HG03135 (cell line): ENCODE data around the gene HAPSTR1.
"Not testable (repeated sequence)": the region's sequence is repeated elsewhere in the genome, so short reads cannot be mapped to it uniquely, and the experiment has no call there.

Experiments used
- ATAC-seq: cut with Tn5 transposase; IDR thresholded peaks from one replicate; pipeline ENCODE4 v1.9.1; 2021; ENCODE audit warnings: mild to moderate bottlenecking, moderate library complexity; ENCODE audit not compliant: unreplicated experiment

The HAPSTR1 gene

GRCh38 chr16:9071377-9071776 lies 20.1 kb upstream of the HAPSTR1 start:
- no peak for ATAC-seq

GRCh38 chr16:9072806-9073341 lies 18.6 kb upstream of the HAPSTR1 start:
- no peak for ATAC-seq

DNA sequence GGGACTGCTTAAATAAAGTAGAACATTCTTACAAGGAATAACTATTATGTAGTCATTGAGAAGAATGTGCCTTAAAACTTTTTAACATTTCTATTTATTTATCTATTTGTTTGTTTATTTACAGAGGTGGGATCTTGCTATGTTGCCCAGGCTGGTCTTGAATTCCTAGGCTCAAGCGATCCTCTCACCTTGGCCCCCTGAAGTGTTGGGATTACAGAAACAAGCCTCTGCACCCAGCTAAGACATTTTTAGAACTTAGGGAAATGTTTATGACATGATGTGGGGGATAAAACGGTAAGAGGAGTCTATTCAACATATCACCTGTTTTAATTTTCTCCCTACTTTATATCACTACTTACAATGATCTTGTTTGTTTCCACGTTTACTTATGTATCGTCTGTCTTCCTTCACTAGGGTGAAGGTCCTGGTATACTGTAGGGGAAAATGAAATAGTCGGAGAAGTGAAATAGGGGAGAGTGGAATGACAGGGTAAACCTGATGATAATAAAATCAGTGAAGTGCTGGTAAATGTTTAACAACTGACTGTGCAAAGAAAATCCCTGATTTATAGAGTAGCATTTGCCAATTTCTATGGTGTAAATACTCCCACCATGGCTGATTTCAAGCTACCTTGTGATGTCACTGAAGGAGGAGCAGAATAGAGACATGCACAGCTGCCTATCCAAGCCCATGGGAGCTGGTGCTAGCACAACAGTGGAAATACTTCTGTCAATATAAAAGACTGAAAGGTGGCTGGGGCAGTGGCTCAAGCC lies 16.0 kb upstream of the HAPSTR1 start:
- ATAC-seq: no peak

DNA sequence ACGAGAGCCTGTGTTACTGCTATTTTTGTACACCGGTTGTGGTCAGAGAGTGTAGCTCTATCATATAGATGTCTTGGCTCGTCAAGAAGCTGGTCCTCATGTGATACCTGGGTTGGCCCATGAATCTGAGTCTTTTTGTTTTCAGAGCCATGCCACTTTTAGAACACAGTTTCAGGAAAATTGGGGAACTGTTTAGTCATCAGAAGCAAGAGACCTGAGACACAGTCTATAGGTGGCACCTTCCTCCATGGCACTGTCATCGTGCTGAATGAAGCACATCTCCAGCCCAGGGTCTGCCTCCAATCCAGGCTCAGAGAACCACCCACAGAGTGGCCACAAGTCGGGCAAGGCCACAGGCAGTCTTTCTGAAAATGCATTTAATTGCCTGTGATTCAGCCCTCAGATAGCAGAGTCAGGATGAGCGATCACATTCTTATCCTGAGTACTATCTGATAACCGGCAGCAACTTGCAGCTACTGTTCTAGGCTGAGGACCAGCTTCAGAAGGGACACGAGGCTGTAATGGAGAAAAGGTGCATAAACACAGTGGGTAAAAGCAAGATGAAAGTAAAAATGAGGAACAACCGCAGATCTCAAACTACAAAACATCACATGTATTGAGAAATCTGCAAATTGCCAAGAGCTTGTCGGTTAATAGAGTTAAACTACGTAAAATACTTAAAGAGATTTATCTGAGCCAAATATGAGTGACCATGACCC lies 14.2 kb upstream of the HAPSTR1 start:
- ATAC-seq: no peak

DNA sequence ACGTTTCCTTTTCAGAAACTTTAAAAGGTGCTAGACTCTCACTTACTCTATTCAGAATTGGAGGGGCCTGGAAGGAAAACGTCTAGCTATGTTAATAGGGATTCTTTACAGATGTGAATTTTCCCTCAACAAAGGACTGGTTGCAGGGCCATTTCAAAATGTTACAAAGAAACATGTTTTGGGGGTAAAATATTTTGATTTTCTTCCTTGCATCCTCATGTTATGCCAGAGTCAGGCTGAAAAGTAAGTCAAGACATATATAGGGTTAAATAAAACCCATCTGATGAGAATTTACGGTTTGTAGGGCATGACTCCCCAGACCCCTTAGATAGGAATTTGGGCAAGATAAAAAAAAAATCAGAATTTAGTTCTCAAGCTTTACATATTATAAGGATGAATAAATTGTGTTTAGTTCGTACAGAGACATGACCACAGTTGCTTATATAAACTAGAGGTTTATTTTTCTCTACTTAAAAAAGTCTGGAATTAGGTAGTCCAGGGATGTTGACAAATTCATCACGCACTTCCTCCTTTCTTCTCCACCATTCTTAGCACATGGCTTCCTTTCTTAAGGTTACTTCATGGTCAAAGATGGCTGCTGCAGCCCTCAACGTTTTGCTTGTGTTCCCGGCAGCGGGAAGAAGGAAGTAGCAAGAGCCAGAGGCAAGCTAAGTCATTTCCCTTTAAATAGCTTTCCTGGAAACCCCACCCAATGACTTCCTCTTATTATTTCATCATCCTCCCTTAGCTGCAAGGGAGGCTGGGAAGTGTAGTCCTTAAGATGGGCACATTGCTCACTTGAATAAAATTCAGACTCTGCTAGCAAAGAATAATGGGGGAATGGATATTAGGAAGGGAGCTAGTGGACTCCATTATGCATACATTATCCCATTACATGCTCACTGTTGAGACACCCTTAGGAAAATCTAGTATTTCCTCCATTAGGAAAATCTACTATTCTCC lies 12.7 kb upstream of the HAPSTR1 start:
- peak; percentile 69 for ATAC-seq

DNA sequence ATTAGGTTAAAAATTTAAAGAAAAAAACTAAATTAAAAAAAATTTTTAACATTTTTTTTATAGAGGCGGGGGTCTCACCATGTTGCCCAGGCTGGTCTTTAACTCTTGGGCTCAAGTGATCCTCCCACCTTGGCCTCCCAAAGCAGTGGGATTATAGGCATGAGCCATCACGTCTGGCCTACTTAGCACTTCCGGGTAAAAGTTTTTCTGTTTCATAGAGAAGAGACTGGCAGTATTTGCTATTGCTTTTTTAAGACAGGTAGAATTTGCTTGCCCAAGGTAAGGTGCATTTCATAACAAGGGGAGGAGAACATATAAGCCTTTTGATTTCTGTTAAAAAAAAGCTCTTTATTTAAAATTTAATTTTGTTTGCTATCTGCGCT lies 12.0 kb upstream of the HAPSTR1 start:
- ATAC-seq: no peak

GRCh38 chr16:9081158-9081557 lies 10.3 kb upstream of the HAPSTR1 start:
- ATAC-seq: no peak

- ATAC-seq: no peak
Measured at GRCh38 chr16:9081843-9082242, 9.6 kb upstream of the HAPSTR1 start.

DNA sequence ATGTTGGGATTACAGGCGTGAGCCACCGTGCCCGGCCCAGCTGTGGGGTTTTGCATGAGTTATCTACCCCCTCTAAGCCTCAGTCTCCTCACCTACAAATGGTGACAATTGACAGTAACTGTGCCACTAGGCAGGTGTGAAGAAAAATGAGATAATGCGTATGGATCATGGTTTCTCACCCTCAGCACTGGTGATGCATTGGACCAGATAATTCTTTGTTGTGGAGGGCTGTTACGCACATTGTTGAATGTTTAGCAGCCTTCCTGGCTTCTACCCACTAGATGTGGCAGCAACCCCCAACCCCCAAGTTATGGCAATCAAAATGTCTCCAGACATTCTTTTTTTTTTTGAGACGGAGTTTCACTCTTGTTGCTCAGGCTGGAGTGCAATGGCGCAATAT lies 9.0 kb upstream of the HAPSTR1 start:
- no peak for ATAC-seq

DNA sequence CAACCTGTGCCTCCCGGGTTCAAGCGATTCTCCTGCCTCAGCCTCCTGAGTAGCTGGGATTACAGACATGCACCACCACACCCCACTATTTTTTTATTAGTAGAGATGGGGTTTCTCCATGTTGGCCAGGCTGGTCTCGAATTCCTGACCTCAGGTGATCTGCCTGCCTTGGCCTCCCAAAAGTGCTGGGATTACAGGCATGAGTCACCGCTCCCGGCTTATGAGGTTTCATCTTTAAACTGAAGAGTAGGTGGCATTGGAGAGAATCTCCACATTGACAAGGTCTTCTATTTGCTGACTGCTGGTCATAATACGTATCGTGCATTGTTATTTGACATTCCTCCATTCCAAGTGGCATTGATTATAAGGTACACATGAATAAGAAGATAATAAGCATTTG lies 3.7 kb upstream of the HAPSTR1 start:
- ATAC-seq: not testable (repeated sequence)

GRCh38 chr16:9088848-9089247 lies 2.6 kb upstream of the HAPSTR1 start:
- ATAC-seq: no peak

DNA sequence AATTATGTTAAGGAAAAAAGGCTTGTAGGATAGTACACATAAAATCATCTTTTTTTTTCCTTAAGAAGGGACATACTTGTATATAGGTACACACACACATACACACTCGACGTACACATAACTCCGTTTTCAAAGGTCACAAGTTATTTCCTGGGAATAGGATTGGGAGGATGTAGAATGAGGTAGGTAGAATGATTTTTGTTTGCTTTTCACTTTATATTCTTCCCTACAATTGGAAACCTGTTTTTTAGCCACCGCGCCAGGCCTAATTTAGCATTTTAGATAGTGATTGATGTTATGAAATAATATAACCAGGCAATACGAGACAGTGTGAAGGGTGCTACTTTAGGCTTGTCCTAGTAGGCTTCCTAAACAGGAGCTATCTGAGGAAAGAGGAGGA lies 1.8 kb upstream of the HAPSTR1 start:
- no peak for ATAC-seq

GRCh38 chr16:9090101-9090959 lies 1.1 kb upstream of the HAPSTR1 start:
- no peak for ATAC-seq

DNA sequence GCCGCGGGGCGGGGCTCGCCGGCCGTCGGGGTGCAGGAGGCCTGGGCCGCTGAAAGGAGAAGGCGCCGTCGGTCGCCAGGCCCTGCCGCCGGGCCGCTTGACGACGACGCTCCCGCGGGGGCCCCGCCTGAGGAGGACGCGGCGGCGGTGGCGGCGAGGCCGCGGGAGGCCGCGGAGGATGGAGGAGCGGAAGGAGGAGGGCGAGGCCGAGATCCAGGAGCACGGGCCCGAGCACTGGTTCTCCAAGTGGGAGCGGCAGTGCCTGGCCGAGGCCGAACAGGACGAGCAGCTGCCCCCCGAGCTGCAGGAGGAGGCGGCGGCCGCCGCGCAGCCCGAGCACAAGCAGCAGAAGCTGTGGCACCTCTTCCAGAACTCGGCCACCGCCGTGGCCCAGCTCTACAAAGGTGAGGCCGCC lies 430 bp downstream of the HAPSTR1 start:
- ATAC-seq: peak; percentile 1

DNA sequence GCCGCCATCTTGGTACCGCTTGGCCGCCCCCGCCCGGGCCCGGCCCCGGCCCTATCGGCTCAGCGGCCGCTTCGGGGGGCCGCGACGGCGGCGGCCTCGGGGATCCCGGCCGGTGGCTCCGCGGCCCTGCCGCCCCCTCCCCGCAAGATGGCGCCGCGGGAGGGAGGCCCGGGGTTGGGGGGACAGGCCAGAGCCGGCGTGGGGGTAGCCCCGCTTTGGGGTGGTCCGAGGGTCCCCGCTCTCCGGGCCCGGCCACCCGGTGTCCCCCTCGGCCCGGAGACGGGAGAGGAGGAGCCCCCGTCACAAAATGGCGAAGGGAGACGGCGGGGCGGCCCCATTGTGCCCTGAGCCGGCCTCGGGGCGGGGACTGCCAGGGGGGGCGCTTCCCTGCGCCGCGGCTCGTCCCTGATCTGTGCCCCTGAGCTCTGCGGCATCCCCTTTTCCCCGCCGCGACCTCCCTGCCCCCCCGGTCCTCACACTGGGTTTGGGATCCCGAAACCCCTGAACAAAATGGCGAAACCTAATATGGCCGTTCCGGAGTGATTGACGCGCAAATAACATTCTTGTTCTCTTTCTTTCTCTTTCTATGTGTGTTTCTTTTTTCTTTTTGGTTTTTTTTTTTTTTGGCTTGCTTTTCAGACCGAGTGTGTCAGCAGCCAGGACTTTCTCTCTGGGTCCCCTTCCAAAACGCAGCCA lies 986 bp downstream of the HAPSTR1 start:
- ATAC-seq: no peak

- no peak for ATAC-seq
Measured at GRCh38 chr16:9092978-9093344, 1.5 kb downstream of the HAPSTR1 start.

DNA sequence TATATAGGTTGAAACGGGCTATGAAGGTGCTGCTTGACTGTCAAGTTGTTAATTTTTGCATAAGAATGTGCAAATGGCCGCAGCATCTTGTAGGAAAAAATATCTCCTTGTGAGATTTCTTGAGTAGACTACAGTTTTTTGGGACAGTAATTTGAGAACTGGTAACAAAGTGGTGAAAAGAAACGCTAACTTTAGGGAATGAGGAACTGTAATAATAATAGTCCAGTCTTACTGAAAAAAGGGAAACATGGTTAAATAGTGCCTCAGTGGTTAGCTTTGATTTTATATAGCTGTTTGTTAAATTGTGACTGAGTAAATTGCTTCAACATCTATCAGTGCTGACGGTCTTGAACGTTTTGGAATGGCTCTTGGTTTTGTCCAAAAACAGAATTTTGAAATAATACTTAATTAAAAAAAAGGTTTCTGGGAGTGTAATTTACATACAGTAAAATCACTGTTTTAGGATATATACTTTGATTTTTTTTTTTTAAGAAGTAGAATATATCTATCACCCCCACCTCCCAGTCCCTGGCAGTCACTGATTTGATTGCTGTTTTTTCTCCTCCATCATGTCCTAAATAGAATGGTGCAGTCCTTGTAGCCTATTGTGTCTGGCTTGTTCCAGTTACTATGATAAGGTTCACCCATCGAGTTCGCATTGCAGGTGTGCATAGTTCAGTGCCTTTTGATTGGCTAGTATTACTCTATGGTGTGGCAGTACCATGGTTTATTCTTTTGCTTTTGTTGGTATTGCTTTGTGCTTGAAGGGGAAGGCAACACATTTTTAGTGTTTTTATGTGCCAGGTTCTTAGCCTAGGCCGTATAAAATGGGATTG lies 2.8 kb downstream of the HAPSTR1 start:
- ATAC-seq: no peak

GRCh38 chr16:9095171-9095570 lies 3.7 kb downstream of the HAPSTR1 start:
- no peak for ATAC-seq
